ENCODE data around the gene PLCB4. TPM values are rescaled to one million over a fixed set of nuclear protein-coding genes. Genes with fewer than 3 reads are reported as not detected.

Gene PLCB4
- total RNA-seq, 1 experiment from 2014 or later, result 10.1 TPM

GRCh38 chr20:9076440-9076839 lies 7.6 kb downstream of the PLCB4 start:
- no peaks in the 10 kb centered on the region for H4K20me1 ChIP-seq (ENCODE audit: control insufficient read depth, insufficient read depth, insufficient read length)
- no peaks in the 10 kb centered on the region; the same call in 1 of the 2 replicates for H3K79me2 ChIP-seq (ENCODE audit: insufficient read depth, low read length)
- H3K79me1 ChIP-seq (ENCODE audit: insufficient read depth, low read depth, low read length, poor library complexity, severe bottlenecking), result no peaks in the 10 kb centered on the region
- no CpG with 5 or more reads among the region's 2 CpGs for WGBS (ENCODE audit: extremely low coverage, insufficient read length, low lambda C conversion rate)
- H3K4ac ChIP-seq (ENCODE audit: low read depth, low read length), result no peak overlapping the region
- H2AFZ ChIP-seq (ENCODE audit: low read length), result no peak overlapping the region
- H3K4me2 ChIP-seq (ENCODE audit: insufficient read depth, insufficient read length, low read length), result no peak overlapping the region
- Mint-ChIP-seq H3K4me1 (peaks cover 38 to 39% of the 10 kb centered on the region in 2 experiments), H3K9me3 (no peaks in the 10 kb centered on the region), H3K27ac (no peak overlapping the region), H3K4me3 (no peak overlapping the region), H3K36me3 (ENCODE audit: insufficient read depth in 1 of 3, low read depth in 3 of 3) (no peaks in the 10 kb centered on the region), H3K27me3 (ENCODE audit: low read depth) (no peaks in the 10 kb centered on the region)
- no peak overlapping the region for H2BK120ac ChIP-seq (ENCODE audit: low read depth, low read length, poor library complexity, severe bottlenecking)
- no peak overlapping the region for H3K9ac ChIP-seq (ENCODE audit: extremely low read depth, insufficient read length, low read length)
- H4K8ac ChIP-seq (replicated peaks; ENCODE audit: insufficient read length, low read depth, low read length), result no peak overlapping the region
- H2BK15ac ChIP-seq (ENCODE audit: low read depth, low read length), result no peak overlapping the region
- no peak overlapping the region for H2AK5ac ChIP-seq (ENCODE audit: insufficient read length, low read length)
- no peak for TF ChIP-seq CTCF (conservative IDR thresholded peaks at IDR 0.05)
- no peak for DNase-seq
- H3K18ac ChIP-seq (ENCODE audit: insufficient read length, low read depth, low read length), result no peak overlapping the region
- H3K23me2 ChIP-seq (ENCODE audit: insufficient read length, low read depth, low read length, poor library complexity, severe bottlenecking), result no peaks in the 10 kb centered on the region
- no peaks in the 10 kb centered on the region for H3K9me3 ChIP-seq (ENCODE audit: control insufficient read depth, low read depth, low read length)
- H3K27ac ChIP-seq (ENCODE audit: insufficient read length, low read depth, low read length), result no peak overlapping the region
- H3T11ph ChIP-seq (ENCODE audit: low read length), result no peak overlapping the region
- H3K14ac ChIP-seq (ENCODE audit: insufficient read depth, low read length), result no peak overlapping the region
- no peak overlapping the region for H3K23ac ChIP-seq (ENCODE audit: insufficient read length, low read depth, low read length)
- H4K5ac ChIP-seq (ENCODE audit: insufficient read length, low read depth, low read length), result no peak overlapping the region
- H2BK12ac ChIP-seq (ENCODE audit: insufficient read length, low read depth, low read length), result no peak overlapping the region
- H3K27me3 ChIP-seq (ENCODE audit: insufficient read depth, low read length), result no peaks in the 10 kb centered on the region
- no peak overlapping the region for H2BK20ac ChIP-seq (ENCODE audit: low read depth, low read length, poor library complexity, severe bottlenecking)
- no peak overlapping the region for H3K56ac ChIP-seq (ENCODE audit: insufficient read length, low read depth, low read length)
- no peak overlapping the region for H2BK5ac ChIP-seq (ENCODE audit: insufficient read length, low read length)
- H3K4me1 ChIP-seq (ENCODE audit: insufficient read depth, low read length), result peaks cover 12% of the 10 kb centered on the region; the same call in 1 of the 2 replicates
- H4K91ac ChIP-seq (ENCODE audit: insufficient read length, low read depth, low read length), result no peak overlapping the region
